Measurements from ENCODE around the gene THUMPD1.

GRCh38 chr16:20789130-20789529 lies 47.5 kb upstream of the THUMPD1 start:
- TF ChIP-seq GABPA (IDR thresholded peaks at IDR 0.05; ENCODE audit: low read depth) (no peak), RFX5 (IDR thresholded peaks at IDR 0.05; ENCODE audit: low read length) (no peak), CTCF (IDR thresholded peaks at IDR 0.05) (no peak), NFIC (IDR thresholded peaks at IDR 0.05; ENCODE audit: borderline replicate concordance) (no peak)
- TF ChIP-seq, protein P1, sequence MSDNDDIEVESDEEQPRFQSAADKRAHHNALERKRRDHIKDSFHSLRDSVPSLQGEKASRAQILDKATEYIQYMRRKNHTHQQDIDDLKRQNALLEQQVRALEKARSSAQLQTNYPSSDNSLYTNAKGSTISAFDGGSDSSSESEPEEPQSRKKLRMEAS (IDR thresholded peaks at IDR 0.05; ENCODE audit: low read depth): no peak
